K562 (cell line): ENCODE measurements around the gene PTCRA.

Experiments
- BCLAF1 ChIP-seq, 2 experiments: fragments of 450-650 bp in 1 of 2; IDR thresholded peaks; 2 replicates each; pipeline ENCODE4 v1.6.1; 2011 to 2017; ENCODE audit warnings: low read depth in 2 of 2, antibody characterized with exemption in 1 of 2, borderline replicate concordance in 1 of 2, low read length in 1 of 2, mild to moderate bottlenecking in 1 of 2, mixed read lengths in 1 of 2; ENCODE audit not compliant: control insufficient read depth in 1 of 2
- CHD2 ChIP-seq: IDR thresholded peaks from 2 replicates; pipeline ENCODE4 v1.6.1; 2011; ENCODE audit warnings: low read depth, low read length
- JUND ChIP-seq, 2 experiments: IDR thresholded peaks; 2 replicates in 1 of 2; 3 replicates in 1 of 2; pipeline ENCODE4 v1.6.1; 2011; ENCODE audit warnings: borderline replicate concordance in 2 of 2, low read depth in 2 of 2, low read length in 2 of 2, improper control_type of control experiment in 1 of 2, missing biosample characterization in 1 of 2, missing genetic modification characterization in 1 of 2, missing genetic modification reagents in 1 of 2
- MAX ChIP-seq: sonication (generic); formaldehyde crosslinking; IDR thresholded peaks from 2 replicates; pipeline ENCODE4 v1.9.0; 2022; ENCODE audit warnings: mild to moderate bottlenecking, missing genetic modification reagents
- MNT ChIP-seq, 2 experiments: fragments of 450-650 bp; conservative IDR thresholded peaks; 2 replicates each; pipeline ENCODE4 v1.6.1; 2017; ENCODE audit warnings: mild to moderate bottlenecking in 2 of 2, moderate library complexity in 2 of 2
- PREB ChIP-seq: sonication (generic); formaldehyde crosslinking; IDR thresholded peaks from 2 replicates; pipeline ENCODE4 v1.8.1; 2023; ENCODE audit warnings: mild to moderate bottlenecking, missing genetic modification reagents
- TF ChIP-seq, protein P1 (sequence below), 3 experiments: IDR thresholded peaks in 2 of 3; conservative IDR thresholded peaks in 1 of 3; 2 replicates each; pipeline ENCODE4 v1.5.1; 2011 to 2012; ENCODE audit warnings: low read length in 3 of 3, mild to moderate bottlenecking in 3 of 3, control low read depth in 2 of 3, improper control_type of control experiment in 1 of 3, inconsistent platforms in 1 of 3, low read depth in 1 of 3, mixed read lengths in 1 of 3, moderate library complexity in 1 of 3; ENCODE audit not compliant: insufficient read depth in 2 of 3

- no peak for TF ChIP-seq MNT (conservative IDR thresholded peaks at IDR 0.05)
- TF ChIP-seq, protein P1, sequence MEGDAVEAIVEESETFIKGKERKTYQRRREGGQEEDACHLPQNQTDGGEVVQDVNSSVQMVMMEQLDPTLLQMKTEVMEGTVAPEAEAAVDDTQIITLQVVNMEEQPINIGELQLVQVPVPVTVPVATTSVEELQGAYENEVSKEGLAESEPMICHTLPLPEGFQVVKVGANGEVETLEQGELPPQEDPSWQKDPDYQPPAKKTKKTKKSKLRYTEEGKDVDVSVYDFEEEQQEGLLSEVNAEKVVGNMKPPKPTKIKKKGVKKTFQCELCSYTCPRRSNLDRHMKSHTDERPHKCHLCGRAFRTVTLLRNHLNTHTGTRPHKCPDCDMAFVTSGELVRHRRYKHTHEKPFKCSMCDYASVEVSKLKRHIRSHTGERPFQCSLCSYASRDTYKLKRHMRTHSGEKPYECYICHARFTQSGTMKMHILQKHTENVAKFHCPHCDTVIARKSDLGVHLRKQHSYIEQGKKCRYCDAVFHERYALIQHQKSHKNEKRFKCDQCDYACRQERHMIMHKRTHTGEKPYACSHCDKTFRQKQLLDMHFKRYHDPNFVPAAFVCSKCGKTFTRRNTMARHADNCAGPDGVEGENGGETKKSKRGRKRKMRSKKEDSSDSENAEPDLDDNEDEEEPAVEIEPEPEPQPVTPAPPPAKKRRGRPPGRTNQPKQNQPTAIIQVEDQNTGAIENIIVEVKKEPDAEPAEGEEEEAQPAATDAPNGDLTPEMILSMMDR (IDR thresholded peaks at IDR 0.05 in 2 of 3, conservative IDR thresholded peaks at IDR 0.05 in 1 of 3; ENCODE audit: insufficient read depth in 2 of 3, low read depth in 1 of 3, low read length in 3 of 3) = no peak
- TF ChIP-seq BCLAF1 (IDR thresholded peaks at IDR 0.05; ENCODE audit: borderline replicate concordance in 1 of 2, control insufficient read depth in 1 of 2, low read depth in 2 of 2, low read length in 1 of 2) = no peak
- TF ChIP-seq JUND (IDR thresholded peaks at IDR 0.05; ENCODE audit: borderline replicate concordance, low read depth, low read length) = no peak
- TF ChIP-seq JUND (tag; IDR thresholded peaks at IDR 0.05; ENCODE audit: borderline replicate concordance, low read depth, low read length) = no peak
- TF ChIP-seq CHD2 = no peak
- TF ChIP-seq MAX = no peak
- no peak for TF ChIP-seq PREB (CRISPR knock-in tag)
These were observed 42.5 kb upstream of the PTCRA start for GRCh38 chr6:42873313-42873712.
